ENCODE data around the gene CXCR3.
"Not testable (repeated sequence)": the region's sequence is repeated elsewhere in the genome, so short reads cannot be mapped to it uniquely, and the experiment has no call there.

Gene CXCR3

GRCh38 chrX:71653344-71653743, 35.0 kb upstream of the CXCR3 start:
- no peak for DNase-seq
- H3K4me3 Mint-ChIP-seq: no peak overlapping the region
- no peak for ATAC-seq (replicated peaks)
- H3K27me3 Mint-ChIP-seq: no peaks in the 10 kb centered on the region
- no peaks in the 10 kb centered on the region for H3K36me3 Mint-ChIP-seq
- peaks cover 4 to 19% of the 10 kb centered on the region in 2 donors for H3K4me1 Mint-ChIP-seq
- H3K27ac Mint-ChIP-seq: no peak overlapping the region
- peaks cover 0 to 5% of the 10 kb centered on the region in 2 donors for H3K9me3 Mint-ChIP-seq

- no peak overlapping the region for H3K4me3 Mint-ChIP-seq
- peaks cover 4 to 19% of the 10 kb centered on the region in 2 donors for H3K4me1 Mint-ChIP-seq
- peak; percentile 53 to 62 for ATAC-seq (replicated peaks)
- DNase-seq: no peak
- no peaks in the 10 kb centered on the region for H3K27me3 Mint-ChIP-seq
- H3K9me3 Mint-ChIP-seq: peaks cover 0 to 5% of the 10 kb centered on the region in 2 donors
- no peak overlapping the region for H3K27ac Mint-ChIP-seq
- H3K36me3 Mint-ChIP-seq: no peaks in the 10 kb centered on the region
Measured at GRCh38 chrX:71652405-71652804, 34.1 kb upstream of the CXCR3 start.

- peaks cover 3 to 5% of the 10 kb centered on the region in 2 donors for H3K4me1 Mint-ChIP-seq
- no peak overlapping the region for H3K27ac Mint-ChIP-seq
- ATAC-seq (replicated peaks): peak; percentile 91 to 92
- no peak overlapping the region for H3K4me3 Mint-ChIP-seq
- peaks cover 0 to 5% of the 10 kb centered on the region in 2 donors for H3K9me3 Mint-ChIP-seq
- no peak for DNase-seq
- no peaks in the 10 kb centered on the region for H3K27me3 Mint-ChIP-seq
- H3K36me3 Mint-ChIP-seq: no peaks in the 10 kb centered on the region
Measured at GRCh38 chrX:71650333-71650969, 32.1 kb upstream of the CXCR3 start.

GRCh38 chrX:71644406-71644805, 26.1 kb upstream of the CXCR3 start:
- H3K4me3 Mint-ChIP-seq; H3K27ac Mint-ChIP-seq; H3K4me1 Mint-ChIP-seq; H3K27me3 Mint-ChIP-seq; DNase-seq; ATAC-seq (replicated peaks); H3K36me3 Mint-ChIP-seq; H3K9me3 Mint-ChIP-seq: not testable (repeated sequence)

GRCh38 chrX:71640002-71640401, 21.7 kb upstream of the CXCR3 start:
- H3K27me3 Mint-ChIP-seq: no peaks in the 10 kb centered on the region
- ATAC-seq (replicated peaks) (no peak), DNase-seq (no peak)
- peaks cover 0 to 10% of the 10 kb centered on the region in 2 donors for H3K4me1 Mint-ChIP-seq
- no peak overlapping the region for H3K4me3 Mint-ChIP-seq
- H3K9me3 Mint-ChIP-seq: peaks cover 0 to 1% of the 10 kb centered on the region in 2 donors
- H3K27ac Mint-ChIP-seq: no peak overlapping the region
- H3K36me3 Mint-ChIP-seq: no peaks in the 10 kb centered on the region

- H3K4me3 Mint-ChIP-seq: no peak overlapping the region
- no peaks in the 10 kb centered on the region for H3K27me3 Mint-ChIP-seq
- peaks cover 0 to 1% of the 10 kb centered on the region in 2 donors for H3K9me3 Mint-ChIP-seq
- H3K4me1 Mint-ChIP-seq: peaks cover 5 to 12% of the 10 kb centered on the region in 2 donors
- DNase-seq: no peak
- no peaks in the 10 kb centered on the region for H3K36me3 Mint-ChIP-seq
- no peak overlapping the region for H3K27ac Mint-ChIP-seq
- no peak for ATAC-seq (replicated peaks)
Measured at GRCh38 chrX:71638409-71638808, 20.1 kb upstream of the CXCR3 start.

GRCh38 chrX:71637848-71638247, 19.5 kb upstream of the CXCR3 start:
- ATAC-seq (replicated peaks) (peak; percentile 65 to 68), DNase-seq (no peak)
- no peak overlapping the region for H3K4me3 Mint-ChIP-seq
- no peaks in the 10 kb centered on the region for H3K27me3 Mint-ChIP-seq
- H3K36me3 Mint-ChIP-seq: no peaks in the 10 kb centered on the region
- no peak overlapping the region for H3K27ac Mint-ChIP-seq
- peaks cover 0 to 1% of the 10 kb centered on the region in 2 donors for H3K9me3 Mint-ChIP-seq
- peaks cover 10 to 17% of the 10 kb centered on the region in 2 donors for H3K4me1 Mint-ChIP-seq

- no peak overlapping the region for H3K4me3 Mint-ChIP-seq
- peak; percentile 35 to 41 for ATAC-seq (replicated peaks)
- H3K4me1 Mint-ChIP-seq: peaks cover 16 to 20% of the 10 kb centered on the region in 2 donors
- H3K36me3 Mint-ChIP-seq: no peaks in the 10 kb centered on the region
- no peaks in the 10 kb centered on the region for H3K27me3 Mint-ChIP-seq
- H3K27ac Mint-ChIP-seq: peak overlapping the region; percentile 38
- peaks cover 0 to 1% of the 10 kb centered on the region in 2 donors for H3K9me3 Mint-ChIP-seq
- DNase-seq: no peak
Measured at GRCh38 chrX:71637253-71637618, 18.9 kb upstream of the CXCR3 start.

- peak overlapping the region; percentile 38 for H3K27ac Mint-ChIP-seq
Measured at GRCh38 chrX:71636438-71637252, 18.3 kb upstream of the CXCR3 start.

GRCh38 chrX:71634366-71634765, 16.1 kb upstream of the CXCR3 start:
- no peaks in the 10 kb centered on the region for H3K36me3 Mint-ChIP-seq
- no peaks in the 10 kb centered on the region for H3K27me3 Mint-ChIP-seq
- H3K27ac Mint-ChIP-seq: no peak overlapping the region
- H3K4me1 Mint-ChIP-seq: peaks cover 23 to 27% of the 10 kb centered on the region in 2 donors
- H3K9me3 Mint-ChIP-seq: no peaks in the 10 kb centered on the region
- ATAC-seq (replicated peaks) (no peak), DNase-seq (no peak)
- no peak overlapping the region for H3K4me3 Mint-ChIP-seq

More at GRCh38 chrX:71636438-71637252, 18.3 kb upstream of the CXCR3 start:
- no peaks in the 10 kb centered on the region for H3K9me3 Mint-ChIP-seq
- H3K27me3 Mint-ChIP-seq: no peaks in the 10 kb centered on the region
- peak; percentile 63 to 65 for ATAC-seq (replicated peaks)
- H3K4me3 Mint-ChIP-seq: no peak overlapping the region
- H3K36me3 Mint-ChIP-seq: no peaks in the 10 kb centered on the region
- H3K4me1 Mint-ChIP-seq: peaks cover 16 to 20% of the 10 kb centered on the region in 2 donors
- no peak for DNase-seq

GRCh38 chrX:71632923-71633657, 14.8 kb upstream of the CXCR3 start:
- H3K4me3 Mint-ChIP-seq: peak overlapping the region in 1 of 2 donors; percentile 62
- ATAC-seq (replicated peaks) (peak; percentile 45 to 68), DNase-seq (no peak)
- no peaks in the 10 kb centered on the region for H3K9me3 Mint-ChIP-seq
- peaks cover 33 to 34% of the 10 kb centered on the region in 2 donors for H3K4me1 Mint-ChIP-seq
- H3K36me3 Mint-ChIP-seq: no peaks in the 10 kb centered on the region
- H3K27me3 Mint-ChIP-seq: no peaks in the 10 kb centered on the region
- H3K27ac Mint-ChIP-seq: peak overlapping the region; percentile 17

- Mint-ChIP-seq H3K36me3 (peaks cover 0 to 3% of the 10 kb centered on the region in 2 donors), H3K4me1 (peaks cover 31 to 44% of the 10 kb centered on the region in 2 donors), H3K4me3 (peak overlapping the region in 1 of 2 donors; percentile 18), H3K27ac (no peak overlapping the region), H3K9me3 (no peaks in the 10 kb centered on the region), H3K27me3 (no peaks in the 10 kb centered on the region)
- ATAC-seq (replicated peaks): peak; percentile 82 to 92
- DNase-seq: no peak
Measured at GRCh38 chrX:71629467-71629866, 11.2 kb upstream of the CXCR3 start.

- no peak for ATAC-seq (replicated peaks)
- peaks cover 3 to 5% of the 10 kb centered on the region in 2 donors for H3K36me3 Mint-ChIP-seq
- no peak for DNase-seq
- peaks cover 35 to 45% of the 10 kb centered on the region in 2 donors for H3K4me1 Mint-ChIP-seq
- no peaks in the 10 kb centered on the region for H3K9me3 Mint-ChIP-seq
- H3K4me3 Mint-ChIP-seq: no peak overlapping the region
- no peaks in the 10 kb centered on the region for H3K27me3 Mint-ChIP-seq
- peak overlapping the region; percentile 7 for H3K27ac Mint-ChIP-seq
Measured at GRCh38 chrX:71627588-71628404, 9.5 kb upstream of the CXCR3 start.

- H3K4me1 Mint-ChIP-seq: peaks cover 36 to 48% of the 10 kb centered on the region in 2 donors
- DNase-seq (no peak), ATAC-seq (replicated peaks) (no peak)
- H3K27me3 Mint-ChIP-seq: no peaks in the 10 kb centered on the region
- H3K9me3 Mint-ChIP-seq: no peaks in the 10 kb centered on the region
- peaks cover 6 to 7% of the 10 kb centered on the region in 2 donors for H3K36me3 Mint-ChIP-seq
- no peak overlapping the region for H3K27ac Mint-ChIP-seq
- no peak overlapping the region for H3K4me3 Mint-ChIP-seq
Measured at GRCh38 chrX:71626576-71626975, 8.3 kb upstream of the CXCR3 start.
